ENCODE measurements around the gene METTL3.

METTL3 gene

GRCh38 chr14:21476523-21476924, 34.6 kb downstream of the METTL3 start:
- DNase-seq: peak; percentile 81

DNA sequence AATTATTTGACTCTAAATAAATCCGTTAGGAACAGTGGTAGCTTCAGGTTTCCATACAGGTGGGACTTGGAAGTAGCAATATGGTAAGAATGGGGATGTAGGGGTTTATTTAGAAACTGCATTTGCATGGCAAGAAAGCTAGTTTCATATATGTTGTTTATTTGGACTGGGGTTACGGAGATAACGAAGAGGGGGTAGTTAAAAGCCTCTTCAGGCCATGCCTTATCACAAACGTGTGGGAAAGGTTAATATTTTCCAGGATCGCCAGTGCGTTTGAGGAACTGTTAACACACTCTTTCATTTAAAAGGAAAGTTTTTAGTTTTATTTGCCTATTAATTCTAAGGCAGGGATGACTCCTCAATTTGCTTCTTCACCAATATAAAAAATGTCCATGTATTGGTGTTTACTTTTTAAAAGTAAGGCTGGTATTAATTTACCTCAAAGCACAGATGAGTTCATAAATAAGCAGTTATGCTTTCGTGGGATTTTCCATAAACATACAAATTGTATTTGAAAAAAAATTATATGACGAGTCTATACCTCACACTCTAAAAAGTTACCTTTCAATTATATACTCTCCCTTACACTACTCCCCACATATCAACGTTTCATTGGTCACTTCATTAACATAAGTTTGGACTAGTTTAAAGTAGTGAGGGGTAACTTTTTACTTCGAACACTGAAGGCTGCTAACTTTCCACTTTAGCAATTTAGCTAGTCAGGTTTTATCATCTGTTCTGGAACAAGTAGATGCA, 35.2 kb downstream of the METTL3 start:
- no peak for DNase-seq

DNA sequence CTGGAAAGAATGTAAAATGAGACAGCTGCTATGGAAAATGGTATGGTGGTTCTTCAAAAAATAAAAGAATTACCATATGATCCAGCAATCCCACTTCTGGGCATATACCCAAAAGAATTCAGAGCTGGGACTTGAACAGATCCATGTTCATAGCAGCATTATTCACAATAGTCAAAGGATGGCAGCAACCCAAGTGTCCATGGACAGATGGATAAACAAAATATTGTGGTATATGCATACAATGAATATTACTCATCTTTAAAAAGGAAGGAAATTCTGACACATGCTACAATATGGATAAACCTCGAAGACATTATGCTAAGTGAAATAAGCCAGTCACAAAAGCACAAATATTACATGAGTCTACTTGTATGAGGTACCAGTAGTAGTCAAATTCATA, 43.5 kb downstream of the METTL3 start:
- DNase-seq: no peak

GRCh38 chr14:21455912-21456667, 55.0 kb downstream of the METTL3 start, which contains the start of gene CHD8:
Gene CHD8, minus strand, starts transcription at chr14:21456123. Its CDS starts 24,480 bp downstream, at chr14:21431643.
- DNase-seq: peak; percentile 99

- DNase-seq: no peak
Measured at GRCh38 chr14:21455592-21455911, 55.6 kb downstream of the METTL3 start.

GRCh38 chr14:21454843-21455544, 56.1 kb downstream of the METTL3 start:
- DNase-seq: no peak

- no peak for DNase-seq
Measured at GRCh38 chr14:21449899-21450216, 61.3 kb downstream of the METTL3 start.

Data from stimulated activated CD4-positive, alpha-beta T cell treated with anti-CD3 and anti-CD28 coated beads, Interleukin-12 subunit alpha, Interleukin-12 subunit beta, amount 100 ng/mL, for 4 hours (primary cell).